Astrocyte (in vitro differentiated cells and primary cell): ENCODE results near the gene SNX3. TPM values are rescaled to one million over a fixed set of nuclear protein-coding genes. Genes with fewer than 3 reads are reported as not detected.

ENCODE experiments used
- DNase-seq: peaks from one replicate; pipeline ENCODE4 v3.0.0-alpha.2; 2010; ENCODE audit warnings: low read depth
- FAIRE-seq: peaks from 2 replicates; lab custom pipeline; 2011; peaks lifted over from hg19 to GRCh38; lab: Jason Lieb, UNC
- H2AFZ ChIP-seq: 2 replicates; pipeline ENCODE4 v1.6.0; 2012; ENCODE audit warnings: low read depth, low read length, inconsistent platforms
- H3K27ac ChIP-seq: 2 replicates; pipeline ENCODE4 v1.5.1; 2011; ENCODE audit warnings: low read depth, low read length, inconsistent platforms
- H3K27me3 ChIP-seq: 2 replicates; pipeline ENCODE4 v1.6.0; 2011; ENCODE audit warnings: low read length, inconsistent platforms; ENCODE audit not compliant: insufficient read depth
- H3K36me3 ChIP-seq: 2 replicates; pipeline ENCODE4 v1.5.1; 2011; ENCODE audit warnings: low read length, inconsistent platforms; ENCODE audit not compliant: insufficient read depth
- H3K4me1 ChIP-seq: 2 replicates; pipeline ENCODE4 v1.5.1; 2011; ENCODE audit warnings: low read length, inconsistent platforms; ENCODE audit not compliant: insufficient read depth
- H3K4me2 ChIP-seq: 2 replicates; pipeline ENCODE4 v1.6.0; 2012; ENCODE audit warnings: low read length, inconsistent platforms
- H3K4me3 ChIP-seq: 2 replicates; pipeline ENCODE4 v1.5.1; 2011; ENCODE audit warnings: low read depth, mild to moderate bottlenecking, low read length, inconsistent platforms; ENCODE audit not compliant: insufficient read depth
- H3K79me2 ChIP-seq: 2 replicates; pipeline ENCODE4 v1.6.0; 2012; ENCODE audit warnings: mild to moderate bottlenecking, low read length, inconsistent platforms; ENCODE audit not compliant: insufficient read depth
- H3K9ac ChIP-seq: 2 replicates; pipeline ENCODE4 v1.6.0; 2012; ENCODE audit warnings: mild to moderate bottlenecking, low read length, inconsistent platforms
- H3K9me3 ChIP-seq: 2 replicates; pipeline ENCODE4 v1.5.1; 2012; ENCODE audit warnings: low read depth, mild to moderate bottlenecking, low read length, inconsistent platforms; ENCODE audit not compliant: insufficient read depth
- H4K20me1 ChIP-seq: 2 replicates; pipeline ENCODE4 v1.6.0; 2012; ENCODE audit warnings: low read length, inconsistent platforms; ENCODE audit not compliant: insufficient read depth
- H3K27ac Mint-ChIP-seq: one replicate; pipeline ENCODE4 v1.8.0; 2021; ENCODE audit warnings: mild to moderate bottlenecking, mixed read lengths; ENCODE audit not compliant: unreplicated experiment
- H3K27me3 Mint-ChIP-seq: one replicate; pipeline ENCODE4 v1.8.0; 2021; ENCODE audit warnings: low read depth, mixed read lengths; ENCODE audit not compliant: unreplicated experiment
- H3K36me3 Mint-ChIP-seq: one replicate; pipeline ENCODE4 v1.8.0; 2021; ENCODE audit warnings: low read depth, mixed read lengths; ENCODE audit not compliant: unreplicated experiment
- H3K4me1 Mint-ChIP-seq: one replicate; pipeline ENCODE4 v1.8.0; 2021; ENCODE audit warnings: low read depth, mixed read lengths; ENCODE audit not compliant: unreplicated experiment
- H3K4me3 Mint-ChIP-seq: one replicate; pipeline ENCODE4 v1.8.0; 2021; ENCODE audit warnings: mild to moderate bottlenecking, moderate library complexity, mixed read lengths; ENCODE audit not compliant: unreplicated experiment
- H3K9me3 Mint-ChIP-seq: one replicate; pipeline ENCODE4 v1.8.0; 2021; ENCODE audit warnings: mild to moderate bottlenecking, mixed read lengths; ENCODE audit not compliant: unreplicated experiment
- EZH2 ChIP-seq: IDR thresholded peaks from 2 replicates; pipeline ENCODE4 v1.6.1; 2012; ENCODE audit warnings: mild to moderate bottlenecking, low read length, inconsistent platforms; ENCODE audit not compliant: insufficient read depth
- total RNA-seq: library from RNA; stranded (reverse); gene quantifications from 2 replicates; pipeline ENCODE4 v1.2.1, GENCODE V29; 2021
- TF ChIP-seq, protein P1 (sequence below): IDR thresholded peaks from 2 replicates; pipeline ENCODE4 v1.5.1; 2011; ENCODE audit warnings: low read depth, mild to moderate bottlenecking, inconsistent platforms, low read length, moderate library complexity; ENCODE audit not compliant: insufficient read depth

Gene SNX3
- total RNA-seq, 1 donor from 2014 or later: 165 TPM

DNA sequence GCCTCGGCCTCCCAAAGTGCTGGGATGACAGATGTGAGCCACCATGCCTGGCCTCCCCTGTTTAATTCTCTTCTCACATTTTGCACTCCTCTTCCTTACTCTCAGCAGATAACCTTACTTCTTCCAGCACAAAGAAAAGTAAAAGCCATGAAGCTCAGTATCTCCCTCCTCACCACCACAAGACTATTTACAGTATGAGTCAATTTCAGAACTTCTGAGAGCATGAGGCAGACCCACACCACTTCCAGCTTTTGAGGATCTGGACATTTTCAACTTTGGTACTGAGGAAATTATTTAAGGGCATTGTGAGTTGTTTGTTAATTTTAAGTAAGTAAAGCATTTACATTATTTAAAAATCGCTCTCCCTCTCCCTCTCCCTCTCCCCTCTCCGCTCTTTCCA lies 8.0 kb upstream of the SNX3 start:
- no peaks in the 10 kb centered on the region for H3K4me1 Mint-ChIP-seq
- H3K9me3 ChIP-seq: no peaks in the 10 kb centered on the region
- no peak for FAIRE-seq

GRCh38 chr6:108263371-108263770 lies 2.5 kb upstream of the SNX3 start:
- H3K4me3 Mint-ChIP-seq: no peak overlapping the region

More for the DNA sequence above, 8.0 kb upstream of the SNX3 start:
- no peaks in the 10 kb centered on the region for H4K20me1 ChIP-seq
- Mint-ChIP-seq H3K9me3 (no peaks in the 10 kb centered on the region), H3K27me3 (no peaks in the 10 kb centered on the region), H3K4me3 (no peak overlapping the region), H3K27ac (no peak overlapping the region), H3K36me3 (no peaks in the 10 kb centered on the region)
- H3K27ac ChIP-seq: no peak overlapping the region
- H3K36me3 ChIP-seq: no peaks in the 10 kb centered on the region
- H3K4me2 ChIP-seq: no peak overlapping the region
- H3K9ac ChIP-seq: no peak overlapping the region
- H3K27me3 ChIP-seq: no peaks in the 10 kb centered on the region
- no peak overlapping the region for H3K4me3 ChIP-seq
- no peak overlapping the region for H2AFZ ChIP-seq
- no peak for DNase-seq
- H3K79me2 ChIP-seq: no peaks in the 10 kb centered on the region
- TF ChIP-seq EZH2: no peak
- TF ChIP-seq, protein P1, sequence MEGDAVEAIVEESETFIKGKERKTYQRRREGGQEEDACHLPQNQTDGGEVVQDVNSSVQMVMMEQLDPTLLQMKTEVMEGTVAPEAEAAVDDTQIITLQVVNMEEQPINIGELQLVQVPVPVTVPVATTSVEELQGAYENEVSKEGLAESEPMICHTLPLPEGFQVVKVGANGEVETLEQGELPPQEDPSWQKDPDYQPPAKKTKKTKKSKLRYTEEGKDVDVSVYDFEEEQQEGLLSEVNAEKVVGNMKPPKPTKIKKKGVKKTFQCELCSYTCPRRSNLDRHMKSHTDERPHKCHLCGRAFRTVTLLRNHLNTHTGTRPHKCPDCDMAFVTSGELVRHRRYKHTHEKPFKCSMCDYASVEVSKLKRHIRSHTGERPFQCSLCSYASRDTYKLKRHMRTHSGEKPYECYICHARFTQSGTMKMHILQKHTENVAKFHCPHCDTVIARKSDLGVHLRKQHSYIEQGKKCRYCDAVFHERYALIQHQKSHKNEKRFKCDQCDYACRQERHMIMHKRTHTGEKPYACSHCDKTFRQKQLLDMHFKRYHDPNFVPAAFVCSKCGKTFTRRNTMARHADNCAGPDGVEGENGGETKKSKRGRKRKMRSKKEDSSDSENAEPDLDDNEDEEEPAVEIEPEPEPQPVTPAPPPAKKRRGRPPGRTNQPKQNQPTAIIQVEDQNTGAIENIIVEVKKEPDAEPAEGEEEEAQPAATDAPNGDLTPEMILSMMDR: no peak
- no peaks in the 10 kb centered on the region for H3K4me1 ChIP-seq

More at GRCh38 chr6:108263371-108263770, 2.5 kb upstream of the SNX3 start:
- H3K27ac Mint-ChIP-seq: no peak overlapping the region
- H3K9me3 Mint-ChIP-seq: no peaks in the 10 kb centered on the region
- H3K4me3 ChIP-seq: no peak overlapping the region
- H3K27me3 Mint-ChIP-seq: no peaks in the 10 kb centered on the region
- no peaks in the 10 kb centered on the region for H3K36me3 Mint-ChIP-seq
- no peak for DNase-seq
- no peaks in the 10 kb centered on the region for H3K36me3 ChIP-seq
- H2AFZ ChIP-seq: no peak overlapping the region
- H3K9me3 ChIP-seq: no peaks in the 10 kb centered on the region
- no peak overlapping the region for H3K4me2 ChIP-seq
- no peaks in the 10 kb centered on the region for H3K27me3 ChIP-seq
- no peaks in the 10 kb centered on the region for H3K4me1 ChIP-seq
- peaks cover 25% of the 10 kb centered on the region for H3K79me2 ChIP-seq
- H4K20me1 ChIP-seq: peaks cover 9% of the 10 kb centered on the region
- FAIRE-seq: no peak
- H3K4me1 Mint-ChIP-seq: peaks cover 2% of the 10 kb centered on the region
- H3K27ac ChIP-seq: no peak overlapping the region
- no peak overlapping the region for H3K9ac ChIP-seq
- TF ChIP-seq, protein P1: no peak
- TF ChIP-seq EZH2: no peak
